ENCODE measurements around the gene PAFAH1B1.
"Not testable (repeated sequence)": the region's sequence is repeated elsewhere in the genome, so short reads cannot be mapped to it uniquely, and the experiment has no call there.

Gene PAFAH1B1

DNA sequence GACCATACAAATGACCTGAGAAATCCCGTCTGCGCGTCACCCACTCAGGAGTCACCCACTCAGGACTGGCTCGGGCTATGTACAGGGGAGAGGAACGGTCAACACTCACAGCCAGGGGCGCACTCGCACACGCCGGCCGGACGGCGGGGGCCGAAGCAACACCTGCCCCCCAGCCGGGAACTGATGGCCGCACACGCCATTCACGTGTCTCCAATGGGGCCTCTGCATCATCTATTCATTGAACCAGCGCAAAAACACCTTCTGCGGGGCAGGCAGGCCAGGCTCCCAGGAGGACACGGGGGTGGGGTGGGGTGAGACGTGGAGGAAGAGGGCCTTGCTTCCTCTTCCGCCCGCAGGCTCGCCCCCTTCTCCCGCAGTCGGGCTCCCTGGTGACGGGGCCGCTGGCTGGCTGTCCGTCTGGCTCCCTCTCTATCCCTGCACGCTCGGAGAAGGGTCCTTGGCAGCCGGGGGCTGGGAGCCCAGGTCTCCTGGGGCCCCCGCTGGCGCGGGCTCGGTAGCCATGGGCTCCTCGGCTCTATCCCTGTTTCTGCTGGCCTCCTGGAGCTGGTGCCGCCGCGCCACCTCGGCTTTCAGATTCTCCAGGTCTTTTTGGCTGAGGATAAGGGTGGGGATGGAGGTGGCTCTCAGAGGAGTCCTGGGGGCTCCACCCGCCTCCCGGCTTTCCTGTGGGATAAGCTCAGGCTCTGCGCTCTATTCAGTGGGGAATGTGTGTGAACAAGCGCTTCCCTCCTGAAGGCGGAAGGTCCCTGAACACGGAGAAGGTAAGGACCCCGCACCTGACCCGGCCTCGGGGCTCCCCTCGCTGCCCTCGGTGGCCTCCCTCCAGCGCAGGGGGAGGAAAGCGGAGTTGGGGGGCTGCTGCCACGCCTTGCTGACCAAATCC lies 97.0 kb downstream of the PAFAH1B1 start:
- DNase-seq, result no peak

DNA sequence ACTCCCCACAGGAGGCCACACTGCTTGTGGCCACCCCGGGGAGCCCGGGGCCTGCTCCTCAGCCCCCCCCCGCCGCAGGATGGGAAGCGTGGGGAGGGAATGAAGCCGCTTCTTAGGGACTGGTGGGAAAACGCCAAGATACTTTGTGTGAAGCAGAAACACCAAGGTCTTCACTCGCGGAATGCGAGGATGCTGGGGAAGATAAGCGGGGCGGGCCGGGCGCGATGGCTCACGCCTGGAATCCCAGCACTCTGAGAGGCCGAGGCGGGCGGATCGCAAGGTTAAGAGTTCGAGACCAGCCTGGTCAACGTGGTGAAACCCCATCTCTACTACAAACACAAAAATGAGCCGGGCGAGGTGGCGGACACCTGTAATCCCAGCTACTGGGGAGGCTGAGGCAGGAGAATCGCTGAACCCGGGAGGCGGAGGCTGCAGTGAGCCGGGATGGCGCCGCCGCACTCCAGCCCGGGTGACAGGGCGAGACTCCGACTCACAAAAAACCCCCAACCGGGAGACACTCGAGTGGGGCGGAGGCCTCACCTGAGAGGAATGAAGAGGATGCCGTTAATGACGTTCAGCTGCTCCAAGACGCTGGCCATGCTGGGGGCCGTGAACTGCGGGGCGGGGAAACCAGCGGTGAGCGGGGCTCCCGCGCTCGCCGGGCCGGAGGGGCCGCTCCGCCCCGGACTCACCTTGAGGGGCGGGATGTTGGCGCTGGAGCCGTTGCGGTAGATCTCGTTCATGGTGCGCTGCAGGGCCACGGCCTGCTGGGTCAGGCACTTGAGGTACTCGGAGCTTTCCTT lies 97.8 kb downstream of the PAFAH1B1 start:
- no peak for DNase-seq

DNA sequence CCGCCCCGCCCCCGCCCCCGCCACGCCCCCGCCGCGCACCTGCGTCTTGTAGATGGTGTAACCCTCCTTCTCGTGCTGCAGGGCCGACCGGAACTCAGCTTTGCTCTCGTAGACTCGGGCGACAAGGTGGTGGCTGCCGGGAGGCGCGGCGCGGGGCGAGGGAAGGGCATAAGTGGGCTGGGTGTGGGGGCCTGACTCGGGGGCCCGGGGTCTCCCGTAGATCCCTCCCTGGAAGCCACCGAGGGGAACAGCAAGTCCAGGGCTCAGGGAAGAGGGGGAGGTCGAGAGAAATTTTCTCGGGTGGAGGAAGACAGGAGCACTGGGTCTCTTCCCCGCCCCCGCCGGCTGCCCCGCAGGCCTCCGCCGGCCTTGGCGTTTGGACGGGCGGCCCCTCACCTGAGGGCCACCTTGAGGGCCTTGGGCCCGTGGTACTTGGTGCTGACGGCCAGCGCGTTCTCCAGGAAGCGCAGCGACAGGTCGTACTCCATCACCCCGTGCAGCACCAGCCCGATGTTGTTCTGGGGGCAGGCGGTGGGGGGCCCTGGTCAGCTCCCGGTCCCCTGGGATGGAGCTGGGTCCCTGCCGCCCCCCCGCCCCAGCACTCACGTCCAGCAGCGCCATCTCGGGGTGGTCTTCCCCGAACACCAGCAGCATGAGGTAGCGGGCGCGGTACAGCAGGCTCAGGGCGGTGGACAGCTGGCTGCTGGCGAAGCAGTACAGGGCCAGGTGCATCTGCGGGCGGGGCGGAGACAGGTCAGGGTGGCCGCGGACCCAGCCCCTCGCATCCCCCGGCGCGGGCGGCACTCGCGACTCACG lies 98.7 kb downstream of the PAFAH1B1 start:
- DNase-seq, result no peak

DNA sequence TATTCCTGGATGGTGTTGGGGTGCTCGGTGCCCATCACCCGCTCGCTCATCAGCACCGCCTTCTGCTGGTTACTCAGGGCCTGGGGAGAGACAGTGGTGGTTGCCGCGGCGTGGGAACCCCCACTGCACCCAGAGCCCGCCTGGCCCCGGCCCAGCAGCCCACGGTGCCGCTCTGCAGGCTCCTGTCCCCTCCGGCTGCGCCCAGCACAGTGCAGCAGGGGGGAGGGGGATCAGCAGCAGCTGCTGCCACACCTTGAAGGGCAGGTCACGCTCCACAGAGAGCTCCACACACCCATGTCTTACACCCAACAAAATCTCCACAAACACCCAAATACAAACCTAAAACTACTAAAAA lies 99.3 kb downstream of the PAFAH1B1 start:
- no peak for DNase-seq

DNA sequence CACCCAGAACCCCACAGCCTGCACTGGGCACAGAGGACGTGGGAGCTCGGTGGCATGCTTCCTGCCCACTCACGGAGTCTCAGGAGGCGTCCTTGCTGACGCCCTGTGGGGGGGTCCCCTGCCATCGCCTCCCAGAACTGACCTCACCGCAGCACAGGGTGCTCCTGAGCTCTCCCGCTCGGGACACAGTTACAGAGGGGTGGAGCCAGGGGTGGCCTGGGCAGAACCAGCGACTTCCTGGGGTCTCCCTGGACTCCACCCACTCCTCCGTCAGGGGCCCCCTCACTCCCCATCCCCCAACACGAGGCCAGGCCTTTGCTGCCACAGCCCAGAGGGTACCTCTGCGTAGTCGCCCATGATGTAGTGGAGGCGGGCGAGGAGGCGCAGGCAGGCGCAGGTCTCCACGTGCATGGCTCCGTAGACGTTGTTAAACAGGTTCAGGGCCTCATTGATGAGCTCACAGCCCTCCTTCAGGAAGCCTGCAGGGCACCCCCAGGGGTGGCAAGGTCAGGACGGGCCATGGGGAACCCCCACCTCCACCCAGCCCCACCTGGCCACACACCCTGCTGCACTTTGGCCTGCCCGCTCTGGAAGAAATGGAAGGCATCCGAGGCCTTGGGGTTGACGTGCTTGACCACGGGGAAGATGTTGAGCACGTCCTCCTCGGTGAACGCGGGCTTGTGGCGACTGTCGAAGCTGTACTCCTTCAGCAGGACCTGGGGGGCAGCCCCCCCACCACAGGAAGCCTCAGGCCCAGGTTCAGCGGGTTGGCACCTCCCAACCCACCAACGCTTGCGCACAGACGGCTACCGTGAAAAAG lies 100.3 kb downstream of the PAFAH1B1 start:
- no peak for DNase-seq

DNA sequence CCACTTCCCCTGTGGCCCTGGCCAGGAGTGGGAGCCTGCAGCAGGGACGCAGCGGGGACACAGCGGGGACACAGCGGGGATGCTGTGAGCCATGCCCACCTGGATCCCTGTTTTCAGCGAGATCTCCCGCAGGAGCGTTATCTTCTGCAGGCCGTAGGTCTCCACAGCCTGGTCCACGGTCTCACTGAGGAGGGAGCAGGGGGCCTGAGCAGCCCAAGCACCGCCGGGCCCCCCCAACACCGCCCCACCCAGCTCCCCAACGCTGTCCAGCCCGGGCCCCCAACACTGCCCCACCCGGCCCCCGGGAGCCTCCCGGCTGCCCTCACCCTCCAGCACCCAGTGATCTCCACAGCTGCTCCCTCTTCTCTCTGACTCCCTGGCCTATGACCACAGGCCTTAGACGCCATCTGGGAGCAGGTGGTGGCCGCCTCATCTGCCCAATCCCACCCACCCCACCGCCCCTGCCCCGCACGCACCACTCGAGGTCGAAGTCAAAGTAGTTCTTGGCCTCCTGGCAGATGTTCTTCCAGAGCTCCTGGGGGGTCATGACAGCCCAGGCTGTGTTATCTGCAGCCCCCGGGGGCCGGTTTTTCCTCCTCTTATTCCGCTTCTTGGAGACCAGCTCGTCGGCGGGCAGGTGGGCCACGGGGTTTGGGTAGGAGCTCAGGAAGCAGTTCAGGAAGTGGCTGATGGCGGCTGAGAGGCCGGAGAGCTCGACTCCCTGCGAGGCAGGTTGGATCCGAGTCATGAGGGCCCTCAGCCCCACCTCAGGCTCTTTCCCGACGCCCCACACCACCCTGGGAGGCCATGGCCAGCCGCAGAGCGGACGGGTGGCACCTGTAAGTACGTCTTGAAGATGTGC lies 101.2 kb downstream of the PAFAH1B1 start:
- no peak for DNase-seq

DNA sequence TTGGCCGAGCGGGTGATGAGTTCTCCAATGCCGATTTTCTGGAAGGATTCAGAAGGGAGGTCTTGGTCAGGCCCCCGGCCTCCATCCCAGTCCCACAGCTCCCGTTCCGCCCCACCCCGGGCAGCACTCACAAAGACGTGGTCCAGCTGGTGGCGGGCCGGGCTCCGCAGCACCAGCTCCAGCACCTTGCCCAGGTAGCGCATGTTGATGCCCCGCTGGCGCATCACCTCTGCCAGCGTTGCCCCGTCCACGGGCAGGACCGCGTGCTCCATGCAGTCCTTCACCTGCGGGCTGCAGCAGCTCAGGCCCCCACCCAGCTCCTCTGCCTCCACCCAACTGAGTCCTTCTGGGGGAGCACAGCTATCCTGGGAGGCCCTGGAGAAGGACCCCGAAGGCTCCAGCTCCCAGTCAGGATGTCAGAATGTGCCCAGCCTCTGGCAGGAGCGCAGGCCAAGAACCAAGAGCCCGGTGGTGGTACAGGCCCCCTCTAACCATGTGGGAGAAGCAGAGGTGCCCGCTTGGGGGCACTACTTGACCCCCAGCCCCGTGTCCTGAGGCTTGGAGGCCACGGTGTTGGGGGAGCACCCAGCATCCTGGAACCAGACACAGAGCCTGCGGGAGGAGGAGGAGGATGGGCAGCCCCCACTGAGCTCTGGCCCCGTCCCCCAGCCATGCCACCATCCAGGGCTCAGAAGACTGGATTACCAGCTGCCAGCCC lies 101.9 kb downstream of the PAFAH1B1 start:
- DNase-seq, result no peak

DNA sequence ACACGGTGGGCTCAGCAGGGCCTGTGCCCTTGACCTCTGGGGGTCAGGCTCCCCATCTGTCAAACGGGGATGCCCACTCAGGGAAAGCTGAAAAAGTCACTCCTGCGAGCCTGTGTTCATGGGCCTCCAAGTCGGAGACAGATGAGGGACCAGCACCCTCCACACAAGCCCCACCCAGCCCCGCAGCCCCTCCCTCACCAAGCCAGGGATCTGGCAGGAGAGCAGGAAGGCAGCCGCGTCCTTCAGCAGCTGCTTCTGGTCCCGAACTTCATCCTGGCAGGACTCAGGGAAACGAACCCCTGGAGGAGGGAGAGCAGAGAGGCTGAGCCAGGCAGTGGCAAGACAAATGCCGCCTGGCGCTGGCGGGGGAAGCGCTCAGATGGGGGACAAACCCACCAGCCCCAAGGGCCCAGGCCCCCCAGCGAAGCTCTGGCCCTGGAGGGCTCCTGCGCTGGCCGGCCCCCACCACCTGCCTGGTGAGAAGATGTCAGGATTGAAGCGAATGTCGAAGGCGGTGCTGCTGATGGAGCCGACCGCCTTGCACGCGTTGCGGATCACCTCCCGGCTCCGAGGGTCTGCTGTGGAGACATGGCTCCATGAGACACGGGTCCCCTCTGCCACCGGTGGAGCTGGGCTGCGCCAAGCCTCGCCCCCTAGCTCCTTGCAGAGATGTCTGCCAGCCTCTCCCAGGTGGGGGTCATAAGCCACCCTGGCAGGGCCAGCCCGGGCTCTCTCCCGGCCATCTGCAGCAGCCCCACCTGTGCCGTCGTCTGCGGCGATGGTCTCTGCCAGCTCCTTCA lies 102.7 kb downstream of the PAFAH1B1 start:
- no peak for DNase-seq

DNA sequence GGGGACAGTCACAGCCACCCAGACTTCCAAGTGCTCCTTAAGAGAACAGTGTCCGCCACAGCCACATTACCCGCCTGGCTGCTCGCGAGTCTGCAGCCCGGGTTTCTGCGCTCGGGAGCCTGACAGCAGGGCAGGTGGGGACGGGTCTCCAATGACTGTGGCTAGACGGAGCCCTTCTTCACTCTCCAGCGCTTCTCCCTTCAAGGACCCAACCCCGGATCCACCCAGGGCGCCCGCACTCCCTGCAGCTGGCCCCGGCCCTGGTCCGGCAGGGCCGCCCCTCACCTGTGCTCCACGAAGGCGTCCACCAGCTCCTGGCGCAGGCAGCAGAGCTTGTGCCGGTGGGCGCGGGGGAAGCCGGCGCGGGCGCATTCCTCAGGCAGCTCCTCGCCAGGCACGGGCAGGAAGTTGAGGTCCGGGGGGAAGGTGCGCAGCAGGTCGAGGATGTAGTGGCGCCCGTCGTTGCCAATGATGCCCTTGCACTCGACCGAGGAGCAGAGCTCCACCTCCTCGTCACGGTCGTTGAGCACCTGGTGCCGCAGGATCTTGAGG lies 104.2 kb downstream of the PAFAH1B1 start:
- DNase-seq, result no peak

DNA sequence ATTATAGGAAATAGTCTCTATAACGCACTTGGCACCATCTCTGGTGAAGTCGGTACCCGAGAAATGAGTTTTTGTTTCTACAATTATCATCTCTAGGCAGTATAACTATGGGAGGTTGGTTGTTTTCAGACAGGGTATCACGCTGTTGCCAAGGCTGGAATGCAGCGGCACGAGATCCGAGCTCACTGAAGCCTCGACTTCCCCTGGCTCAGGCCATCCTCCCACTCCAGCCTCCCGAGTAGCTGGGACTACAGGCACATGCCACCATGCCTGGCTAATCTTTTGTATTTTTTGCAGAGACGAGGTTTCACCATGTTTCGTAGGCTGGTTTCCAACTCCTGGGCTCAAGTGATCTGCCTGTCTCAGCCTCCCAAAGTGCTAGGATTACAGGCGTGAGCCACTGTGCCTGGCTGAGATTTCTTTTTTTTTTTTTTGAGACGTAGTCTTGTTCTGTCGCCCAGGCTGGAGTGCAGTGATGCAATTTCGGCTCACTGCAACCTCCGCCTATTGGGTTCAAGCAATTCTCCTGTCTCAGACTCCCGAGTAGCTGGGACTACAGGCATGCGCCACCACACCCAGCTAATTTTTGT lies 105.9 kb downstream of the PAFAH1B1 start:
- not testable (repeated sequence) for DNase-seq

DNA sequence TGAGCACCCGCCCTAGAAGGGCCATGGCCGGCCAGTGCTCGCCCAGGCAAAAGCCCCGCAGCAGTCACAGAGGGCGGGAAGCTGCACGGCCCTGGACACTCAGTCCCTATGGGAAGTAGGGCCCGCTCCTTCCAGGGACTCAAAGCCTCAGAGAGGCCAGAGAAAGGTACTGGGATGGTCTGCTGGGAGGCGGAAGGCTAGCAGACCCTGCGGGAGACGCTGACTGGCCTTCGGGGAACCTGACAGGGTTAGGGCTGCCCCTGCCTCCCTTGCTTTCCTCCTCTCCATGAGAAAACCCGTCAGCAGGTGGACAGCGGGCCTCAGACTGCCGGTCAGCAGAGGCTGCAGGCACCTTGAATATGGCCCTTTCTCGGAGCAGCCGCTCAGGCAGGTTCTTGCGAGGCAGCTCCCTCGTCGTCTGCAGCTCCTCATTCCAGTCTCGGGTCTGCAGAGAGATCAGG lies 106.6 kb downstream of the PAFAH1B1 start:
- no peak for DNase-seq

DNA sequence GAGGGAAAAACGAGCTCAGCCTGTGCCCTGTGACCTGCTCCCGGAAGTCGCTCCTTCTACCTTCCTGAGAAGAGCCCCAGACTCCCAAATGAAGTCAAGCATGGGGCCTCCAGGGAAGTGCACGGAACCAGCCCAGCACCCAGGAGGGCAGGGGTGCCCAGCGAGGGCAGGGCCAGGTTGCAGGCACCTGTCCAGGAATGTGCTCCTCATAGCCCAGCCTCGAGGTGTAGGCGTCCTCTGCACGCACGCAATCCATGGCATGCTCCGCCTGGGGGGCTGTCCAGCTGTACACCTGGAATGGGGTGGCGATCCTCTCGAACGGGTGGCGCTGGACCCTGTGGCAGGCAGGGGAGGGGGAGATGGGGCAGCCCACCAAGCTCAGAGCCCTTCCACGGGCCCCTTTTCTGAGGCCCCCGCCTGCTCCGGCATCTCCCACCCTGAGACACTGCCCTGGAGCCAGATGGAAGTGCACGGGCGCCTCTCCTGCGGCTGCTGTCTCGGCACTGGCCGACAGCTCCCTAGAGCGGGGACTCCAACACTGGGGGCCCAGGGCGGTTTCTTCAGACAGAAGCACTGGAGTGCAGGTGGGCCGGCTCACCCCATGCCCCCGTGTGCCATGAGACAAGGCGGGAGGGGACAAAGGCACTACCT lies 107.2 kb downstream of the PAFAH1B1 start:
- no peak for DNase-seq

DNA sequence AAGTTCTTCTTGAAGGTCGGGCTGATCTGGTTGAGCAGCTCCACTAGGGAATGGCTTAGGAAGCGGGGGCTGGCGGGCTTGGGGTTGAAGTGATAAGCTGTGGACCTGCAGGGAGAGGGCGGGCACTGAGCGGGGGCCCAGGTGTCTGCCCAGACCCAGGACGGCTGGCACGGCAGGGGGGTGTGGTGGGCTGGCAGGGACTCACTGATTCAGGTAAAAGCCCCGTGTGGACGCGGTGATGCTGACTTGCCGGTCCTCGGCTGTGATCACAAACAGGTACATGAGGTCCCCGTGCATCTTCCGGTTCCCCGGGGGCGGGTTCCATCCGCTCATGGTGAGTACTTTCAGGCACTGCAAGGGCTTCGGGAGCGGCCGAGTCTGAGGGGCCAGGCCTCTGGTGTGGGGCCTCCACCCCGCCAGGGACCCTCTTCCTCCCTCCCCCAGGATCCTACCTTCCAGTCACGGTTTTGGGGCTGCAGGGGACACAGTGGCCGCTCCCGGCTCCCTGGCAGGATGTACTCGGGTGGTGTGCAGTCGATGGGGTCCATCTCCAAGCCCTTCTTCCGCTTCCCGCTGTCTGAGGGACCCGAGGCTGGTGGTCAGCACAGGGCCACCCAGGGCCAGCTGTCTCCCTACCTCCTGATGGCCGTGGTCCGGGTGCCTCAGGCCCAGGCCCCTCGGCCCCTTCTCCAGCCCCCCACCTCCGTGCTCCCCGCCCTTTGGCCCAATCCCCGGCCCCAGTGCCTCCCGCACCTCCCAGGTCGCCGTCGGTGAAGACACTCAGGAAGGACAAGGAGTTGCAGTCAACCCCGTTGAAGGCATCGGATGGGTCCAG lies 107.9 kb downstream of the PAFAH1B1 start:
- no peak for DNase-seq

DNA sequence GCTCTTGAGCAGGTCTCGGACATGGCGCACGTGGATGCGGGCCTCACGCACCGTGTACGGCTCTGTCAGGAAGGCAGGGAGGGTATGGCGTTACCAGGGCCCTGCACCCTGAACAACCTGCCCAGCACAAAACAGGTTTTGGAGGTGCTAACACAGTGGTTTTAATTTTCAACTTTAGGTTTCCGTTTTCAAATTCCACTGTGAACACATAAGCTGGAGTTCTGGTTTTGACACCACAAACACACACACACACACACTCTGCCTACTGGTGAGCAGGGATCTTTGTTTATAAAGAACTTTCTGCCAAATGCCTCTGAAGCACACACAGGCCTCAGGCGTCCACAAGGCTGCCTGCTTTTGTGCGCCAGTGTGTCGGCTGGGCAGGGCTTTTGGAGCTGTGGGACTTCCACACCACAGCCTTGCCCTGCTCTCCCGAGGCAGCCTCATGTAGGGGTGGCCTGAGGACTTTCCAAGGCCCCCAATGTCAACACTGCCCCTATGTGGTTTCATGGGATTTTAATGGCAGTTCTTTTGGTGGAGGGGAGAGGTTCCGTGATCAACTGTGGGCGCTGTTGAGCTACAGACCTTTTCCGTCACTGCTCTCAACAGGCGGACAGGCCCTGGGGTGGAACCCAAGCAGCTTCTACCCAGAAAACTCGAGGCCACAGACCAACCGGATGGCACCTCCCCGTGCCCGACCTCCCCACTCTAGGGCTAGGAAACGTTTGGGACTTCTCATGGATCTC lies 108.7 kb downstream of the PAFAH1B1 start:
- no peak for DNase-seq

DNA sequence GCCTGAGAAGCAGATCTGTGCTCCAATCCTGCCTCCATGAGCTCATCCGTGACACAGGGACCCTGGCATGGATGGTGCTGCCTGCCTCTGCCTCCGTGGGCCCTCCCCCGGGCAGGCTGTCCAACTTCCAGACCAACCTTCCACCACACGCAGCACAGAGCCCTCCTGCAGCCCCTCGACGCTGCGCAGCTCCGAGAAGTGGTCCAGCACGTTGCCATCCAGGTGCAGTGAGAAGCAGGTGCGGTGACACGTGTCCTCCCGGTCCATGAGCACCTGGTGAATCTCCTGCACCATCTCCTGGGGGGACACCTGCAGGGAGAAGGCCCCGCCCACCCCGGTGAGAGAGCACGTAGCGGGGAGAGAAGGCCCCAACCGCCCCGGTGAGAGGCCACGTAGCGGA lies 109.7 kb downstream of the PAFAH1B1 start:
- DNase-seq, result no peak

DNA sequence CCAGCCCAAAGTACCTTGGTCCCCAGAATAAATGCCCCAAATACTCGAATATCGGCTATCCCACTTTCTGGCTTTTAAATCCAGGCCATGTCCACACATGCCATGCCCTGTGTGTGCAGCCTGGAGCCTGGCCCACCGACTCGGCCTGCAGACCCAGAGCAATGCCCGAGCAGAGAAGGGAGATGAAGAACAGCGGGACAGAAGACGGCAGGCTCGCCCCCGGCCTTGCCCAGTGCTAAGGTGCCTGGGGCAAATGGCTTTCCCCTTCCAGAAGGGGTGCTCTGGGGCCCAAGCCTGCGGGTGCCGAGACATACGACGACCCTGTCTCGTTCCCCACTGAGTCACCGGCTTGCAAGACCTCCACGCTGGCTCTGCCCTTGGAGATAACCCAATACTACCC lies 110.2 kb downstream of the PAFAH1B1 start:
- no peak for DNase-seq

Measured in activated gamma-delta T cell treated with Interleukin-2 at 50 U/mL for 16 hours (primary cell).